Measurements from ENCODE around the gene PUM1. TPM values are rescaled to one million over a fixed set of nuclear protein-coding genes. Genes with fewer than 3 reads are reported as not detected.

Gene PUM1
- total RNA-seq, 1 donor from 2014 or later, result 121 TPM

DNA sequence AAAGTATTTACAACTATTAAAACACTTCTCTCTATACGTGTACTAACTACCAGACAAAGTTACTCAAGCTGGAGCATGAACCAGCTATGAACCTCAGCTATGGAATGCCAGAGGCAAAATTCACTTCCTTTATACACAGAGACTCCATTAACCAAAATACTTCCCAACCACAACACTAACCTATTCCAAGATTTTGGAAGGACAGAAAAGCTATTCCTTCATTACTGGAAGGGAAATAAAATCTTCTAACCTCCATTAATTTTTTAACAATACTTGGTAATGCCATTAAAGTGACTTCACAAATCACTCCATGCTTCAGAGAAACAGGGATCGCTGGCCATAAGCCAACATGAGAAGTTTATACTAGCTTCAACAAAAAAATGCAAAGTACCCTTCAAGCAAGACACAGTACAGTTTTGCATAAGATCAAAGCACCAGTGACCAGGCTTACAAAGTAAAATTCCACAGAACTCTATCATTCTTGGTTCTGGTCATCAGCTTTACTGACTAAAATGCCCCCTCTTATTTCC is 58.0 kb downstream of the PUM1 start:
- H3K4me1 ChIP-seq, result peaks cover 39% of the 10 kb centered on the region
- peak; percentile 66 to 72 for ATAC-seq

GRCh38 chr1:31006747-31007146 is 58.8 kb downstream of the PUM1 start:
- Histone ChIP-seq H3K27me3 (ENCODE audit: low read depth) (no peaks in the 10 kb centered on the region), H3K36me3 (peaks cover 51% of the 10 kb centered on the region), H3K9me3 (no peaks in the 10 kb centered on the region), H3K27ac (no peak overlapping the region), H3K4me1 (peaks cover 31% of the 10 kb centered on the region), H3K4me3 (no peak overlapping the region)
- no peak for ATAC-seq
- no peak for TF ChIP-seq CTCF (IDR thresholded peaks at IDR 0.05)
- DNase-seq, result no peak
- intact Hi-C loops (cut with DNase I), result no loop called here

More for the DNA sequence above, 58.0 kb downstream of the PUM1 start:
- Histone ChIP-seq H3K27me3 (ENCODE audit: low read depth) (no peaks in the 10 kb centered on the region), H3K4me3 (no peak overlapping the region), H3K36me3 (peaks cover 43% of the 10 kb centered on the region), H3K27ac (no peak overlapping the region), H3K9me3 (no peaks in the 10 kb centered on the region)
- TF ChIP-seq CTCF (IDR thresholded peaks at IDR 0.05), result no peak
- no peak for DNase-seq
- intact Hi-C loops (cut with DNase I), result no loop called here

GRCh38 chr1:31005617-31006166 is 59.8 kb downstream of the PUM1 start:
- Histone ChIP-seq H3K27me3 (ENCODE audit: low read depth) (no peaks in the 10 kb centered on the region), H3K4me1 (peaks cover 26% of the 10 kb centered on the region), H3K27ac (no peak overlapping the region), H3K9me3 (no peaks in the 10 kb centered on the region), H3K36me3 (peaks cover 58% of the 10 kb centered on the region), H3K4me3 (no peak overlapping the region)
- no peak for TF ChIP-seq CTCF (IDR thresholded peaks at IDR 0.05)
- no peak for ATAC-seq
- DNase-seq, result no peak
- intact Hi-C loops (cut with DNase I), result no loop called here

DNA sequence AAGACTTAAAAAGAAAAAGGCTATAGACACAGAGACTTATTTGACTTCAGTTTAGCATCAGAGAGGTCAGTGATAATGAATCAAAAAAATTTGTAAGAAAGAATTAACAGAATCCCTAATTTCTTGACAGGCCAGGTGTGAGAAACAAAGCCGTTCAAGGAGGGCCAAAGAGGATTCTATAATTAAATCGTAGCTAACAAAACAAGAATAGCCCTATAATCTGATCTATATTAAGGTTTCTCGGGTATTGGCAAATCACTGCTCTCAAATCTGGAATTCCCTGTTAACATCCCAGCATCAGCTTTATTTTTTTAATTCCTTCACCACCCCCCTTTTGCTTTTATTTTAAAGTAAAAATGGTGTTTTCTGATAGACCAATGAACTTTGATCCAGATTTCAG is 60.3 kb downstream of the PUM1 start:
- no peak overlapping the region for H3K4me3 ChIP-seq
- H3K36me3 ChIP-seq, result peaks cover 58% of the 10 kb centered on the region
- TF ChIP-seq CTCF (IDR thresholded peaks at IDR 0.05), result no peak
- intact Hi-C loops (cut with DNase I), result no loop called here
- ATAC-seq, result no peak
- DNase-seq, result no peak
- H3K27me3 ChIP-seq (ENCODE audit: low read depth), result no peaks in the 10 kb centered on the region
- peaks cover 21% of the 10 kb centered on the region for H3K4me1 ChIP-seq
- H3K27ac ChIP-seq, result no peak overlapping the region
- no peaks in the 10 kb centered on the region for H3K9me3 ChIP-seq

DNA sequence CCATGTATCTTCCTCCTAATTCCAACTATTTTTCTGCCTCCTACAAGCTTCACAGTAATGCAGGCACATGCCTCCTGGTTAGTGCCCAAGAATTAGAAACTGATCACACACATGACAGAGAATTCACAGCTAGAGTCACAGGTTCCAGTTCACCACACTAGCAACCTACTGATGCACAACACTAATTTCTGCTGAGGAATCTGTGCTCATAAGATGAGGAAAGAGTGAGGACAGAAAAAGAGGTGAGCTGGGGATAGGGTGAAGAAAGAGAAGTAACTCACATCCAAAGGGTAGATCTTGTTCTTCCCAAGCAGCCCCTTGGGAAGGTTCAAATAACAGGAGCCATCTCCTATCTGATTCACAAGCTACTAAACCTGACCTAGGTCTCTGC is 61.3 kb downstream of the PUM1 start:
- intact Hi-C loops (cut with DNase I), result no loop called here
- Histone ChIP-seq H3K27me3 (ENCODE audit: low read depth) (no peaks in the 10 kb centered on the region), H3K27ac (no peak overlapping the region), H3K9me3 (no peaks in the 10 kb centered on the region), H3K36me3 (peaks cover 58% of the 10 kb centered on the region), H3K4me3 (no peak overlapping the region), H3K4me1 (peaks cover 18% of the 10 kb centered on the region)
- TF ChIP-seq CTCF (IDR thresholded peaks at IDR 0.05), result no peak
- ATAC-seq (no peak), DNase-seq (no peak)
